GM21367 (cell line): ENCODE measurements around the gene CGB1.
"Not testable (repeated sequence)": the region's sequence is repeated elsewhere in the genome, so short reads cannot be mapped to it uniquely, and the experiment has no call there.

Experiments
- ATAC-seq: cut with Tn5 transposase; IDR thresholded peaks from one replicate; pipeline ENCODE4 v1.9.1; 2021; ENCODE audit not compliant: unreplicated experiment

Gene CGB1

DNA sequence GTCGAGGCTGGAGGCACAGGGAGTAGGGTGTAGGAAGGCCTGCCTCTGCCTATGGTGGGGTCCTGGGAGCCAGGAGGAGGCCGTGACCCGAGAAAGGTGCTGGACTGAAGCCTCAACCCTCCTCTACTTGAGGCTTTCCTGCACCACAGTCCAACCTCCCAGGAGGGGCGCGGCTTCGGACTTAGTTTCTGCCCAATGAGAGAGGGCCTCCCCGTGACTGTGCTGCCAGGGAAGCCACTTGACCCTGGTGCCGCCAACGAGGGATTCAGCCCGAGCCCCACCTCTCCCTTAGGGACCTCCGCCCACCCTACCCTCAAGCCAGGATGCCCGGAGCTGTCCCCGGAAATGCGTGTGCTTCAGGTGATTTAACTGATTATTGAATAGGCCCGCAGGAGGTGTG, 12.5 kb downstream of the CGB1 start, which contains the start of gene CGB3:
Gene CGB3, minus strand, starts transcription at position 101 of the 400 bp plus-strand sequence. CDS start 362 bp downstream, outside the sequence.
- ATAC-seq: not testable (repeated sequence)

GRCh38 chr19:49022116-49022515, 14.6 kb downstream of the CGB1 start:
- ATAC-seq: no peak

DNA sequence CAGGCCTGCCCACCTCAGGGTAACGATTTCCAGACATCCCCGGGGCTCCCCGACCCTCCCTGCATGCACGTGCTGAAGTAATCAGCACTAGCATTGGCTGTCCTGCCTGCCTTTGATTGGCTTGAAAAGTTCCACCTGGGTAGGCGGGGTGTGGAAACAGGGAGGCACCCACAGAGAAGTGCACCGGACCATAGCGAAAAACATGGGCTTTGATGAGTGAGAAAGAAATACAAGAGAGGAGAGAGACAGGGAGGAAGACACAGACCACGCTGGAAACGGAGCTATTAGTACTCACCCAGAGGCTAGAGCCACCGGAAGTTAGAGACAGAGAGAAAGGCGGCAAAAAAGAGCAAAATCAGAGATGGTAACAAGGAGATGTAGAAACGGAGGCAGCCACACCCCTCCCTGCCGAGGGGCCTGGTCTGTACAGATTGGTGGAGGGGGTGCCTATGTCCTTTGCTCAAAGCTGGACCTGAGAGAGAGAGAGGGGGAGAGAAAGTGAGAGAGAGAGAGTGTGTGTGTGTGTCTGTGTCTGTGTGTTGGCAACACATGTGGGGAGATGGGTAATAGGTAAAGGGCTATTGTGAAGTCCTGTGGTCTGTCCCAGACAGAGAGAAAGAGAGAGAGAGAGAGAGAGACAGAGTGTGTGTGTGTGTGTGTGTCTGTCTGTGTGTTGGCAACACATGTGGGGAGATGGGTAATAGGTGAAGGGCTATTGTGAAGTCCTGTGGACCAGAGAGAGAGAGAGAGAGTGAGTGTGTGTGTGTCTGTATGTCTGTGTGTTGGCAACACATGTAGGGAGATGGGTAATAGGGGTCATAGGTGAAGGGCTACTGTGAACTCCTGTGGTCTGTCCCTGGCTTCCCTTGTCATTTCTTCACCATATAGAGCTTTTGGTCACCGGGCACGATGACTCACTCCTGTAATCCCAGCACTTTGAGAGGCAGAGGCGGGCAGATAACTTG, 15.5 kb downstream of the CGB1 start:
- no peak for ATAC-seq

DNA sequence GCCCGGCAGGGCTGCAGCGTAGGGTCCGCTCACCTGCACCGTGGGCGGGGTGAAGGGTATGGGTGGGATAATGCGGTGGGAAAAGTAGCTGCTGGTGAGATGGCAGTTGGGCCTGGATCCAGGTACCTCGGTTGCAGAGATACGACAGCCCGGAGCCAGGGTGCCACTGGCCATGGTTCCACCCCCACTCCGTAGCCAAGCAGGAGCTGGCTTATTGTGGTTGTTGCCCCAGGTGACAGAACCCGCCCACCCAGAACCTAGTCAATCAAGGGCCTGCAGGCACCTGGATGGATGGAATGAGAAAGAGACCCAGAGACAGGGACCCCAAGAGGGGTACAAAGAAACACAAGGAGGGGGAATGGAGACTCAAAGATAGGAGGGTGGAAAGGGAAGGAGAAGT, 16.4 kb downstream of the CGB1 start:
- ATAC-seq: no peak

GRCh38 chr19:49019242-49019932, 17.3 kb downstream of the CGB1 start:
- ATAC-seq: no peak

DNA sequence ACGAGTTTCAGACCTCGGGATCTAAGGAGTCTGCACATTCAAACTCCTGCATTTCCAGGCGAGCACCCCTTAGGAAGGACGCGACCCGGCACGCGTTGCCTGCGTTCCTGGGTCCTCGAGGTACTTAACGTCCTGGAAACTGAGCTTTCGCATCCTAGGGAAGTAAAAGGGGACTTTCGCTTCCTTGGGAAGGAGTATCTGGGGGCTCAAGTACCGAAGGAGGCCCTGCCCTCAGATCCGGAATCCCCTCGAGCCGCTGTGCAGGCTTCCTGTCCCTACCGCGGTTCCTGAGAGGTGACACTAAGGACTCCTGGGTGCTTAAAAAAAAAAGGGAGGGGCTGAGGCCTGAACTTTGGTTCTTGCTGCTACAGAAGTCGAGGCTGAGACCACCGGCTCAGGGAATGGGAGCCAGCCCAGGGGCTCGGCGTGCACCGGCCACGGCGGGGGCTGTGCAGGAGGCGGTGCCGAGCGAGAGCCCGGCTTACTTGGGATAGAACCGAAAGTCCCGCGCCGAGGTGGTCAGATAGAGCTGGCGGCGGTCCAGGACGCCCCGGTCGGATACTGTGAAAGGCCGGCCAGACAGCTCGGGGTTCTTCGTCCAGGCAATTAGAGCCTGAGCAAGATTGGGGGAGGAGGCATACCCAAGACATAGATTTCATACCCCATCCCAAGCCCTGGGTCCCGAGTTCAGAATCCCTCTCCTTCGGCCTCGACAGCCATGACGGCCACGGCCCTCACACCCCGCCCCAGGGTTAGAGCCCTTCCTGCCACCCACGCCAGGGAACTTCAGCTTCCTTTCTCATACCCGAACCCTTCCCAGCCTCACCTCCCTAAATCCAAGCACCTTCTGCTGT, 18.1 kb downstream of the CGB1 start:
- ATAC-seq: not testable (repeated sequence)

GRCh38 chr19:49017666-49018351, 18.9 kb downstream of the CGB1 start:
- no peak for ATAC-seq

GRCh38 chr19:49017041-49017665, 19.5 kb downstream of the CGB1 start, which contains the start of gene LHB:
LHB (minus strand) TSS chr19:49017091; CDS start chr19:49017081, 10 bp downstream.
- no peak for ATAC-seq

- no peak for ATAC-seq
These were observed 20.4 kb downstream of the CGB1 start for GRCh38 chr19:49016067-49016839.

GRCh38 chr19:49014870-49015255, 21.8 kb downstream of the CGB1 start:
- no peak for ATAC-seq

GRCh38 chr19:49014123-49014869, 22.4 kb downstream of the CGB1 start:
- ATAC-seq: no peak

DNA sequence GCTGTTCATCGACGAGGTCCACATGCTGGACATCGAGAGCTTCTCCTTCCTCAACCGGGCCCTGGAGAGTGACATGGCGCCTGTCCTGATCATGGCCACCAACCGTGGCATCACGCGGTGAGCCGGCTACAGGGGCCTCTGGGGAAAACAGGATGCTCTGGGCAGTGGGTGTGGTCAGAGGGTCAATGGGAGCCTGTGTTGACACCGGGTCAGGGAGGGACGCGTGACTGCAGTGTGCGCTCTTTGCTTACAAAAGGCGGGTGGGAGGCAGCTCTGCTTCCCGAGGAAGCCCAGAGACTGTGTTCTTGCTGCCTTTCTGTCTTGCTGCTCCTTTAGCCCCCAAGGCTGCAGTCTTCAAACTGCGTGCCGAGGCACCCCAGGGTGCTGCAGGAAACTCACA, 25.5 kb downstream of the CGB1 start:
- ATAC-seq: no peak

GRCh38 chr19:49010453-49010852, 26.2 kb downstream of the CGB1 start:
- no peak for ATAC-seq

DNA sequence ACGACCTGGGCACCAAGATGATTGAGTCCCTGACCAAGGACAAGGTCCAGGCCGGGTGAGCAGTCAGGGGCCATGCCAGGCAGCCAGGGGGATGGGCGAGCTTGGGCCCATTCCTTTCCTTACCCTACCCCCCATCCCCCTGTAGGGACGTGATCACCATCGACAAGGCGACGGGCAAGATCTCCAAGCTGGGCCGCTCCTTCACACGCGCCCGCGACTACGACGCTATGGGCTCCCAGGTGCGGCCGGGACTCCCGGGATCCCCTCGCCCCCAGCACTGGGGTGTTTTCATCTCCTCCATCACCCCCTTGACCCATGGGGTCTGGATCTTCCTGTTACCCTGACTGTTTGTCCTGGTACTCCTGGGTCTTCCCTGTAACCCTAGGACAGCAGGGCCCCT, 26.9 kb downstream of the CGB1 start:
- ATAC-seq: no peak

GRCh38 chr19:49006905-49007304, 29.8 kb downstream of the CGB1 start:
- ATAC-seq: no peak

DNA sequence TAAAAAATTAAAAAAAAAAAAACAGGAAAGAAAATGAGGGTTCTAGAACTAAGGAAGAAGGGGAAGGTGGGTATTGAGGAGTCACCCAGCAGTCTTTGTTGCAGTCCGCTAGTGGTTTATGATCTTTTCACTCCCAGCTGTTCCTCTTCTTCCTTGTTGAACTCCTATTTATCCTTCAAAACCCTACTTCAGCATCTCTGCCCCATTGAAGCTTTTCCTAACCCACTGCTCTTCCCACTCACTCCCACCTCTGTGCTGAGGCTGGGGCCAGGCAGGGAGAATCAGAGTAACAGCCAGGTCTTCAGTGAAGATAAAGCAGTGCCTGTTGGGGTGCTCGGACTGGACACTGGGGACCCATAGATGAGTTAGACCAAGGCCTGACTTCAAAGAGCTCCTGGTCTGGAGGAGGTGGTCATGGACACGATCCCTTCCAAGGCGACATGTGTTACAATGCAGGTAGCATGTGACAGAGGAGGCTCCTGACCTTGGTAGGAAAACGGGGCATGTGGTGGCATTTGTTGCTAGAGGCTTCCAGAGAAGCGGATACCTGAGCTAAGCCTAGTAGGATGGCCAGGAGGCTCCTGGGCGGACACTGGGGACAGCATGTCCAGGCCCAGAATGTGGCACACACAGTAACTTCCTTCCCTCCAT, 31.6 kb downstream of the CGB1 start:
- no peak for ATAC-seq

DNA sequence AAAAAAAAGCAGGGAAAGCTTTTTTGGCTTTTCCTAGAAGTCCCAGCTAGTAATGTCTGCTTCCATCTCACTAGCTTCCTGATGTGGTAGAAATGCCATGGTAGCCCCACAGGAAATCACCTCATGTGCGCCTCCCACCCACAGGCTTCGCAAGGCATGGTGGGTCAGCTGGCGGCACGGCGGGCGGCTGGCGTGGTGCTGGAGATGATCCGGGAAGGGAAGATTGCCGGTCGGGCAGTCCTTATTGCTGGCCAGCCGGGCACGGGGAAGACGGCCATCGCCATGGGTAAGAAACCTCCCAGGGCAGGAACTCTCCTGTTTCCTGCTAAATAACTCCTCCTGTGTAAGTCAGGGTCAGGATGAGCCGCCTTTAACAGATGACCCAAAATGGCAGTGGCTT, 32.6 kb downstream of the CGB1 start:
- no peak for ATAC-seq
